Neural cell (in vitro differentiated cells): Measurements from ENCODE around the gene NDUFB11. TPM values are rescaled to one million over a fixed set of nuclear protein-coding genes. Genes with fewer than 3 reads are reported as not detected.

Source experiments
- H2AFZ ChIP-seq: fragments of 200-600, 300-800 bp; sonication (generic), shearing (Covaris generic); 2 replicates; pipeline ENCODE4 v1.6.0; 2014; ENCODE audit warnings: low read depth, mild to moderate bottlenecking, antibody characterized with exemption, low read length, moderate library complexity
- H3F3A ChIP-seq: fragments of 200-600 bp; shearing (Covaris generic); 2 replicates; pipeline ENCODE4 v1.6.1; 2016; ENCODE audit warnings: mild to moderate bottlenecking, moderate library complexity, mixed read lengths, antibody characterized with exemption, low read length; ENCODE audit not compliant: insufficient read depth, poor library complexity, severe bottlenecking
- H3K27ac ChIP-seq: fragments of 200-600, 300-800 bp; sonication (generic), shearing (Covaris generic); 2 replicates; pipeline ENCODE4 v1.5.1; 2014; ENCODE audit warnings: mild to moderate bottlenecking, low read length, moderate library complexity
- H3K27me3 ChIP-seq: fragments of 300-800, 200-600 bp; sonication (generic), shearing (Covaris generic); 2 replicates; pipeline ENCODE4 v1.6.0; 2014; ENCODE audit warnings: mild to moderate bottlenecking, low read depth, low read length, moderate library complexity; ENCODE audit not compliant: insufficient read depth
- H3K36me3 ChIP-seq: fragments of 300-800, 200-600 bp; sonication (generic), shearing (Covaris generic); 2 replicates; pipeline ENCODE4 v1.5.1; 2014; ENCODE audit warnings: mild to moderate bottlenecking, antibody characterized with exemption, low read length, moderate library complexity; ENCODE audit not compliant: insufficient read depth
- H3K4me2 ChIP-seq: fragments of 300-800, 200-600 bp; sonication (generic), shearing (Covaris generic); 2 replicates; pipeline ENCODE4 v1.6.0; 2014; ENCODE audit warnings: mild to moderate bottlenecking, low read length
- H3K4me3 ChIP-seq: fragments of 300-800, 200-600 bp; sonication (generic), shearing (Covaris generic); 2 replicates; pipeline ENCODE4 v1.5.1; 2014; ENCODE audit warnings: mild to moderate bottlenecking, low read length, moderate library complexity
- H3K79me2 ChIP-seq: fragments of 200-600 bp; shearing (Covaris generic); replicated peaks from 2 replicates; pipeline ENCODE4 v1.6.0; 2014; ENCODE audit warnings: mild to moderate bottlenecking, low read length, moderate library complexity; ENCODE audit not compliant: insufficient read depth
- H3K9ac ChIP-seq: fragments of 300-800, 200-600 bp; sonication (generic), shearing (Covaris generic); 2 replicates; pipeline ENCODE4 v1.6.1; 2016; ENCODE audit warnings: mild to moderate bottlenecking, low read length, mixed read lengths
- H3K9me2 ChIP-seq: fragments of 200-600 bp; shearing (Covaris generic); 2 replicates; pipeline ENCODE4 v1.6.1; 2016; ENCODE audit warnings: mild to moderate bottlenecking, low read length, mixed read lengths; ENCODE audit not compliant: insufficient read depth
- H3K9me3 ChIP-seq: fragments of 200-600, 300-800 bp; sonication (generic), shearing (Covaris generic); 2 replicates; pipeline ENCODE4 v1.6.1; 2016; ENCODE audit warnings: mild to moderate bottlenecking, mixed run types, low read length, moderate library complexity, mixed read lengths
- H4K20me1 ChIP-seq: fragments of 200-600 bp; shearing (Covaris generic); 2 replicates; pipeline ENCODE4 v1.6.1; 2016; ENCODE audit warnings: mild to moderate bottlenecking, mixed run types; ENCODE audit not compliant: insufficient read depth
- CTCF ChIP-seq: fragments of 450-650 bp; IDR thresholded peaks from 2 replicates; pipeline ENCODE4 v1.5.1; 2014; ENCODE audit warnings: antibody characterized with exemption, mild to moderate bottlenecking, moderate library complexity; ENCODE audit not compliant: poor library complexity, severe bottlenecking
- EP300 ChIP-seq: fragments of 450-650 bp; conservative IDR thresholded peaks from 2 replicates; pipeline ENCODE4 v1.6.1; 2014; ENCODE audit warnings: antibody characterized with exemption, mild to moderate bottlenecking, moderate library complexity; ENCODE audit not compliant: poor library complexity, severe bottlenecking
- EZH2 ChIP-seq: fragments of 200-600, 300-800 bp; shearing (Covaris generic), sonication (generic); IDR thresholded peaks from 2 replicates; pipeline ENCODE4 v1.6.1; 2014; ENCODE audit warnings: antibody characterized with exemption, low read length, borderline replicate concordance, mild to moderate bottlenecking; ENCODE audit not compliant: insufficient read depth, poor library complexity, severe bottlenecking
- MXI1 ChIP-seq: fragments of 450-650 bp; conservative IDR thresholded peaks from 2 replicates; pipeline ENCODE4 v1.6.1; 2014; ENCODE audit warnings: antibody characterized with exemption, mild to moderate bottlenecking; ENCODE audit not compliant: poor library complexity, severe bottlenecking
- POLR2AphosphoS5 ChIP-seq: IDR thresholded peaks from 2 replicates; pipeline ENCODE4 v1.6.1; 2012
- RAD21 ChIP-seq: fragments of 450-650 bp; conservative IDR thresholded peaks from 2 replicates; pipeline ENCODE4 v1.6.1; 2014; ENCODE audit warnings: antibody characterized with exemption, mild to moderate bottlenecking, moderate library complexity
- SMC3 ChIP-seq: fragments of 450-650 bp; conservative IDR thresholded peaks from 2 replicates; pipeline ENCODE4 v1.6.1; 2014; ENCODE audit warnings: antibody characterized with exemption, mild to moderate bottlenecking, moderate library complexity; ENCODE audit not compliant: poor library complexity
- TAF1 ChIP-seq: IDR thresholded peaks from 2 replicates; pipeline ENCODE4 v1.6.1; 2012; ENCODE audit warnings: low read depth
- polyA plus RNA-seq: library from polyadenylated mRNA; depleted of rRNA; stranded (reverse); fragments of >200 nt; gene quantifications from 2 replicates; pipeline ENCODE4 v1.2.3, GENCODE V29; 2014
- TF ChIP-seq, protein P1 (sequence below): IDR thresholded peaks from 2 replicates; pipeline ENCODE4 v1.6.1; 2012; ENCODE audit warnings: borderline replicate concordance

Gene NDUFB11
- polyA plus RNA-seq, 1 donor from 2014 or later: 184 TPM

DNA sequence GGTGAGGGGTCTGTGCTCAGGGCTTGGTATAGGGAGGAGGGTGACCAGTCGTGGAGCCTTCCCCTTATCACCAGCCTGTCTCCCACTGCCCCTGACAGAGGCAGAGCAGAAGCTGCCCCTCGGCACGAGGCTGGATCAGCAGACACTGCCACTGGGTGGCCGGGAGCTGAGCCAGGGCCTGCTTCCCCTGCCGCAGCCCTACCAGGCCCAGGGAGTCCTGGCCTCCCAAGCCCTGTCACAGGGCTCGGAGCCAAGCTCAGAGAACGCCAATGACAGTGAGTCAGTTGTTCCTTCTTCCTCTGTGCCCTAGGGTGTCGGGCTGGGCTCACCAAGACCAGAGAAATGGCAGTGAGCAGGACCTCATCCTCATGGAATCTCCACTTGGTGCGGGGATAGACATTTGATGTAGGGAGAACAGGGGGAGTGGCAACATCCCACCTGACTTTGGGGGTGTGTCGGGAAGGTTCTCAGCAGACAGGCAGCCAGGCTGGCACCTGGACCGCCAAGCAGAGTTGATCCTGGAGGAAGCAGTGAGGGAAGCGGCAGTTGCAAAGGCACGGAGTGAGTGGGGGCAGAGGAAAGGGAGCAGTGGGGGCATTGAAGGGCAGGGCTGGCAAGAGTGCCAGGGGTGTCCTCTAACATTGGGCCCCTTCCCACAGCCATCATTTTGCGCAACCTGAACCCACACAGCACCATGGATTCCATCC is 34.9 kb upstream of the NDUFB11 start:
- Histone ChIP-seq H3K27ac (no peak overlapping the region), H3F3A (no peaks in the 10 kb centered on the region), H3K27me3 (no peaks in the 10 kb centered on the region), H3K9me2 (no peaks in the 10 kb centered on the region), H2AFZ (no peak overlapping the region), H3K9ac (no peak overlapping the region), H3K36me3 (no peaks in the 10 kb centered on the region), H4K20me1 (no peaks in the 10 kb centered on the region), H3K4me2 (no peak overlapping the region), H3K4me3 (no peak overlapping the region), H3K9me3 (no peaks in the 10 kb centered on the region), H3K79me2 (no peaks in the 10 kb centered on the region)
- TF ChIP-seq TAF1 (no peak), SMC3 (no peak)

GRCh38 chrX:47178337-47178736 is 33.8 kb upstream of the NDUFB11 start:
- Histone ChIP-seq H4K20me1 (no peaks in the 10 kb centered on the region), H3K79me2 (no peaks in the 10 kb centered on the region), H3K27me3 (no peaks in the 10 kb centered on the region), H3K27ac (no peak overlapping the region), H3K4me3 (no peak overlapping the region), H3K4me2 (no peak overlapping the region), H3K9me2 (no peaks in the 10 kb centered on the region), H3K36me3 (no peaks in the 10 kb centered on the region), H3F3A (no peaks in the 10 kb centered on the region), H3K9ac (no peak overlapping the region), H3K9me3 (no peaks in the 10 kb centered on the region), H2AFZ (no peak overlapping the region)
- TF ChIP-seq TAF1: no peak
- TF ChIP-seq EP300: no peak
- TF ChIP-seq EZH2: no peak
- TF ChIP-seq POLR2AphosphoS5: no peak
- no peak for TF ChIP-seq RAD21
- no peak for TF ChIP-seq MXI1
- TF ChIP-seq, protein P1, sequence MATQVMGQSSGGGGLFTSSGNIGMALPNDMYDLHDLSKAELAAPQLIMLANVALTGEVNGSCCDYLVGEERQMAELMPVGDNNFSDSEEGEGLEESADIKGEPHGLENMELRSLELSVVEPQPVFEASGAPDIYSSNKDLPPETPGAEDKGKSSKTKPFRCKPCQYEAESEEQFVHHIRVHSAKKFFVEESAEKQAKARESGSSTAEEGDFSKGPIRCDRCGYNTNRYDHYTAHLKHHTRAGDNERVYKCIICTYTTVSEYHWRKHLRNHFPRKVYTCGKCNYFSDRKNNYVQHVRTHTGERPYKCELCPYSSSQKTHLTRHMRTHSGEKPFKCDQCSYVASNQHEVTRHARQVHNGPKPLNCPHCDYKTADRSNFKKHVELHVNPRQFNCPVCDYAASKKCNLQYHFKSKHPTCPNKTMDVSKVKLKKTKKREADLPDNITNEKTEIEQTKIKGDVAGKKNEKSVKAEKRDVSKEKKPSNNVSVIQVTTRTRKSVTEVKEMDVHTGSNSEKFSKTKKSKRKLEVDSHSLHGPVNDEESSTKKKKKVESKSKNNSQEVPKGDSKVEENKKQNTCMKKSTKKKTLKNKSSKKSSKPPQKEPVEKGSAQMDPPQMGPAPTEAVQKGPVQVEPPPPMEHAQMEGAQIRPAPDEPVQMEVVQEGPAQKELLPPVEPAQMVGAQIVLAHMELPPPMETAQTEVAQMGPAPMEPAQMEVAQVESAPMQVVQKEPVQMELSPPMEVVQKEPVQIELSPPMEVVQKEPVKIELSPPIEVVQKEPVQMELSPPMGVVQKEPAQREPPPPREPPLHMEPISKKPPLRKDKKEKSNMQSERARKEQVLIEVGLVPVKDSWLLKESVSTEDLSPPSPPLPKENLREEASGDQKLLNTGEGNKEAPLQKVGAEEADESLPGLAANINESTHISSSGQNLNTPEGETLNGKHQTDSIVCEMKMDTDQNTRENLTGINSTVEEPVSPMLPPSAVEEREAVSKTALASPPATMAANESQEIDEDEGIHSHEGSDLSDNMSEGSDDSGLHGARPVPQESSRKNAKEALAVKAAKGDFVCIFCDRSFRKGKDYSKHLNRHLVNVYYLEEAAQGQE: no peak
- TF ChIP-seq SMC3: no peak
- no peak for TF ChIP-seq CTCF

DNA sequence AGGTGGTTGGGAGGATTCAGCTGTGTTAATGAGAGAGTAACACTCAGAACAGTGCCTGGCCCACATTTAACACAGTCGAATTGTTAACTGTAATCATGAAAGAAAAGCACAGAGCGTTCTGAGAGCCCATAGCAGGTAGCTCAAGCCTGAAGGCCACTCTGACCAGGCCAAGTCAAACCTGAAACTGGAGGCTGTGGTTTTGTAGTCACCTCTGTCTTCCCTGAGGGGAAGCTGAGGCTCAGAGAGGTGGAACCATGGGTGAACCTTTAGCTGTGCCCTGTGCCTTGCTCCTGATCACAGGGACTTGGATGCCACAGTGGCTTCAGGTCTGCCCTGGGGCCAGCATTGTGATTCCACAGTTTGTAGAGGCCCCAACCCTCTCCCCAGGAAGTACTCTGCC is 32.6 kb upstream of the NDUFB11 start:
- Histone ChIP-seq H4K20me1 (no peaks in the 10 kb centered on the region), H3K4me2 (no peak overlapping the region), H3K4me3 (no peak overlapping the region), H3K9me3 (no peaks in the 10 kb centered on the region), H3K9ac (no peak overlapping the region), H2AFZ (no peak overlapping the region), H3K36me3 (no peaks in the 10 kb centered on the region), H3K27me3 (no peaks in the 10 kb centered on the region), H3K27ac (no peak overlapping the region), H3F3A (no peaks in the 10 kb centered on the region), H3K79me2 (no peaks in the 10 kb centered on the region), H3K9me2 (no peaks in the 10 kb centered on the region)
- TF ChIP-seq EZH2 (no peak), RAD21 (no peak), EP300 (no peak), CTCF (no peak), TAF1 (no peak), MXI1 (no peak), SMC3 (no peak), POLR2AphosphoS5 (no peak)
- TF ChIP-seq, protein P1: no peak
